GM23338 (cell line): ENCODE data around the gene IL4I1. TPM values are rescaled to one million over a fixed set of nuclear protein-coding genes. Genes with fewer than 3 reads are reported as not detected.

ENCODE experiments used
- ATAC-seq: fragments of 200-7000 bp; cut with Tn5 transposase; 3 replicates; pipeline ENCODE4 v1.9.1; 2020
- DNase-seq: peaks from one replicate; pipeline ENCODE4 v3.0.0-alpha.2; 2015; ENCODE audit warnings: low spot score
- H2AFZ ChIP-seq: fragments of 200-600 bp; sonication (generic); 2 replicates; pipeline ENCODE4 v1.8.0; 2016; ENCODE audit warnings: antibody characterized with exemption, mild to moderate bottlenecking, moderate library complexity
- H3F3A ChIP-seq: fragments of 200-600 bp; sonication (generic); replicated peaks from 2 replicates; pipeline ENCODE4 v1.8.0; 2017; ENCODE audit warnings: antibody characterized with exemption, mixed run types, low read depth
- H3K27ac ChIP-seq: fragments of 200-600 bp; sonication (generic); 2 replicates; pipeline ENCODE4 v1.6.1; 2016; ENCODE audit warnings: low read depth
- H3K27me3 ChIP-seq: fragments of 200-600 bp; sonication (generic); 2 replicates; pipeline ENCODE4 v1.8.0; 2016; ENCODE audit warnings: mild to moderate bottlenecking, mixed run types, moderate library complexity; ENCODE audit not compliant: insufficient read depth
- H3K36me3 ChIP-seq: fragments of 200-600 bp; sonication (generic); 2 replicates; pipeline ENCODE4 v1.8.0; 2016; ENCODE audit warnings: mild to moderate bottlenecking; ENCODE audit not compliant: insufficient read depth
- H3K4me1 ChIP-seq: fragments of 200-600 bp; sonication (generic); 2 replicates; pipeline ENCODE4 v1.8.0; 2016; ENCODE audit warnings: mild to moderate bottlenecking, moderate library complexity; ENCODE audit not compliant: insufficient read depth
- H3K4me2 ChIP-seq: fragments of 200-600 bp; sonication (generic); 2 replicates; pipeline ENCODE4 v1.7.1; 2017; ENCODE audit warnings: mixed run types
- H3K4me3 ChIP-seq: fragments of 200-600 bp; sonication (generic); 2 replicates; pipeline ENCODE4 v1.6.1; 2016; ENCODE audit warnings: mixed run types
- H3K79me2 ChIP-seq: fragments of 200-600 bp; sonication (generic); replicated peaks from 2 replicates; pipeline ENCODE4 v1.8.0; 2017; ENCODE audit warnings: mild to moderate bottlenecking; ENCODE audit not compliant: insufficient read depth
- H3K9me2 ChIP-seq: fragments of 200-600 bp; sonication (generic); 2 replicates; pipeline ENCODE4 v1.8.0; 2017; ENCODE audit not compliant: insufficient read depth
- H4K20me1 ChIP-seq: fragments of 200-600 bp; sonication (generic); replicated peaks from 2 replicates; pipeline ENCODE4 v1.8.0; 2017; ENCODE audit warnings: mild to moderate bottlenecking; ENCODE audit not compliant: insufficient read depth
- H3K27ac Mint-ChIP-seq: 2 replicates; pipeline ENCODE4 v1.8.0; 2020; ENCODE audit warnings: inconsistent platforms, mild to moderate bottlenecking, moderate library complexity, mixed read lengths
- H3K27me3 Mint-ChIP-seq: 3 replicates; pipeline ENCODE4 v1.8.0; 2022; ENCODE audit warnings: low read depth, mild to moderate bottlenecking, moderate library complexity, mixed read lengths, inconsistent platforms; ENCODE audit not compliant: insufficient read depth, poor library complexity
- H3K36me3 Mint-ChIP-seq: 3 replicates; pipeline ENCODE4 v1.8.0; 2021; ENCODE audit warnings: low read depth, mild to moderate bottlenecking, inconsistent platforms, moderate library complexity, mixed read lengths
- H3K4me1 Mint-ChIP-seq: 3 replicates; pipeline ENCODE4 v1.8.0; 2020; ENCODE audit warnings: mild to moderate bottlenecking, inconsistent platforms, mixed read lengths
- H3K4me3 Mint-ChIP-seq: 3 replicates; pipeline ENCODE4 v1.8.0; 2021; ENCODE audit warnings: moderate library complexity, mild to moderate bottlenecking, inconsistent platforms, mixed read lengths
- H3K9me3 Mint-ChIP-seq: 3 replicates; pipeline ENCODE4 v1.8.0; 2020; ENCODE audit warnings: moderate library complexity, mild to moderate bottlenecking, inconsistent platforms, mixed read lengths
- CREB1 ChIP-seq: fragments of 250-450 bp; sonication (Bioruptor Pico); IDR thresholded peaks from 2 replicates; pipeline ENCODE4 v1.5.0; 2020; ENCODE audit warnings: low read depth, mild to moderate bottlenecking, moderate library complexity
- EZH2 ChIP-seq: fragments of 200-600 bp; sonication (generic); IDR thresholded peaks from one replicate; pipeline ENCODE4 v1.8.0; 2017; ENCODE audit warnings: antibody characterized with exemption, mild to moderate bottlenecking, low read depth; ENCODE audit not compliant: unreplicated experiment
- EZH2phosphoT487 ChIP-seq: fragments of 200-600 bp; sonication (generic); IDR thresholded peaks from one replicate; pipeline ENCODE4 v1.8.1; 2018; ENCODE audit warnings: antibody characterized with exemption; ENCODE audit not compliant: unreplicated experiment
- JUNB ChIP-seq: IDR thresholded peaks from one replicate; pipeline ENCODE4 v1.6.1; 2016; ENCODE audit warnings: antibody characterized with exemption; ENCODE audit not compliant: unreplicated experiment
- NANOG ChIP-seq: IDR thresholded peaks from 2 replicates; pipeline ENCODE4 v1.6.1; 2016; ENCODE audit warnings: antibody characterized with exemption, borderline replicate concordance
- POLR2AphosphoS5 ChIP-seq: IDR thresholded peaks from 2 replicates; pipeline ENCODE4 v1.6.1; 2016; ENCODE audit warnings: antibody characterized with exemption, low read depth
- STAT1 ChIP-seq: IDR thresholded peaks from one replicate; pipeline ENCODE4 v1.6.1; 2016; ENCODE audit warnings: antibody characterized with exemption; ENCODE audit not compliant: unreplicated experiment
- ZNF114 ChIP-seq: fragments of 250-450 bp; sonication (Bioruptor Pico); IDR thresholded peaks from 2 replicates; pipeline ENCODE4 v1.5.0; 2020; ENCODE audit warnings: mild to moderate bottlenecking, moderate library complexity
- ZNF331 ChIP-seq: fragments of 250-450 bp; sonication (Bioruptor Pico); IDR thresholded peaks from 2 replicates; pipeline ENCODE4 v1.5.0; 2020; ENCODE audit warnings: low read depth, mild to moderate bottlenecking, moderate library complexity
- polyA plus RNA-seq: library from polyadenylated mRNA; unstranded; fragments of >200 nt; fragmentation: Nextera tagmentation; extraction: Ambion mirVana; gene quantifications from 2 replicates; pipeline ENCODE4 v1.2.1, GENCODE V29; 2016
- total RNA-seq: library from RNA; depleted of rRNA; stranded (reverse); fragments of >200 nt; shearing (Covaris generic); gene quantifications from 2 replicates; pipeline ENCODE4 v1.2.3, GENCODE V29; 2014
- TF ChIP-seq, protein P1 (sequence below): IDR thresholded peaks from 2 replicates; pipeline ENCODE4 v1.6.1; 2016; ENCODE audit warnings: antibody characterized with exemption
- TF ChIP-seq, protein P2 (sequence below), 2 experiments: fragments of 200-600 bp in 1 of 2; sonication (generic) in 1 of 2; conservative IDR thresholded peaks; 2 replicates each; pipeline versions ENCODE4 v1.5.1 to v1.6.1; 2016 to 2017; ENCODE audit warnings: antibody characterized with exemption in 2 of 2, low read depth in 2 of 2, mild to moderate bottlenecking in 2 of 2, moderate library complexity in 1 of 2
- TF ChIP-seq, protein P3 (sequence below): fragments of 250-450 bp; sonication (Bioruptor Pico); IDR thresholded peaks from 2 replicates; pipeline ENCODE4 v1.5.0; 2020; ENCODE audit warnings: mild to moderate bottlenecking, moderate library complexity
- TF ChIP-seq, protein P4 (sequence below): IDR thresholded peaks from one replicate; pipeline ENCODE4 v1.6.1; 2018; ENCODE audit warnings: antibody characterized with exemption; ENCODE audit not compliant: unreplicated experiment

Gene IL4I1
- total and polyA plus RNA-seq, 2 experiments from 2014 or later = 0.60 to 0.69 TPM

DNA sequence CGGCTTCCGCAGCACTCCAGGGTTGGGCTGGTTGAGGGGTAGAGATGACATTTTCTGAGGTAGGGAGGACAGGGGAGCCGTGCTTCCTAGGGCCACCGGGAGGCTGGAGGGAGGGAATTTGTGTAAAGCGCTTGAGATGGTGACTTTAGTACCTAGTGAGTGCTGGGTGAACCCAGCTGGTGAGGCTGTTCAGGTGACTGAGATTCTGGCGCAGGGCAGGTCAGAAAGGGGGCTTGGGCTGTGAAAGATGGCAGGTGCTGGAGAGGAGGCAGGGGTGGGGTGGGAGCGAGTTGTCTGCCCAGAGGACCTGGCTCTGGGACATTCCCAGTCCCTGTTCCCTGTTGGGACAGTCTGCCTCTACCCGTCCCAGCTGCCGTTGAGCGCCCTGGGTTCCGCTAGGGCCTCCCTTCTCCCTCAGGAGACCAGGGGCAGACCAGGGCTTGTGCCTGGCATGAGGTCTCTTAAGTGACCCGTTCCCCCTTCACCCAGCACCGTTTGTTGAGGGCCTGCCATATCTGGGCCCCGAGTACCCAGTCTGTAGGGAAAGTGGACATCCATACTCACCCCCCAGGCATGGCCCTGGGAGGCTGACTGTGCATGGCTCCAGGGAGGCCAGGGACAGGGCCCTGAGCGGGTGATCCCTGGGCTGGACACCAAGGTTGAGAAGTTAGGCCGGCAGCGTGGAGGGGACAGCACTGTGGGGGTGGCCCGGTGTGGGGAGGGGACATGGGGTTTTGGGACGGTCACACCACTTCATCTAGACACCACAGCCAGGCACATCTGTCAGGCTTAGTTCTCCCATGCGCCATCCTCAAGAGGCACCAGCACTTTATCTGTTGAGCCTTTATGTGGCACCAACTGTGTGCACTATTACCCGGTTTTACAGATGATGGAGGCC, 40.8 kb downstream of the IL4I1 start:
- Histone ChIP-seq H3K4me2 (no peak overlapping the region), H2AFZ (no peak overlapping the region), H4K20me1 (peaks cover 23% of the 10 kb centered on the region), H3K79me2 (peaks cover 24% of the 10 kb centered on the region), H3K27me3 (no peaks in the 10 kb centered on the region), H3K9me2 (no peaks in the 10 kb centered on the region), H3K4me3 (no peak overlapping the region), H3K36me3 (no peaks in the 10 kb centered on the region; the same call in 1 of the 2 replicates), H3F3A (peaks cover 61% of the 10 kb centered on the region), H3K27ac (no peak overlapping the region), H3K4me1 (peaks cover 16% of the 10 kb centered on the region)
- no peak overlapping the region; the same call in 2 of the 3 replicates for H3K4me3 Mint-ChIP-seq
- H3K27me3 Mint-ChIP-seq = peaks cover 51% of the 10 kb centered on the region
- DNase-seq (no peak), ATAC-seq (no peak)
- no peak overlapping the region for H3K27ac Mint-ChIP-seq
- peaks cover 69% of the 10 kb centered on the region for H3K36me3 Mint-ChIP-seq
- H3K4me1 Mint-ChIP-seq = peaks cover 19% of the 10 kb centered on the region
- TF ChIP-seq, protein P1, sequence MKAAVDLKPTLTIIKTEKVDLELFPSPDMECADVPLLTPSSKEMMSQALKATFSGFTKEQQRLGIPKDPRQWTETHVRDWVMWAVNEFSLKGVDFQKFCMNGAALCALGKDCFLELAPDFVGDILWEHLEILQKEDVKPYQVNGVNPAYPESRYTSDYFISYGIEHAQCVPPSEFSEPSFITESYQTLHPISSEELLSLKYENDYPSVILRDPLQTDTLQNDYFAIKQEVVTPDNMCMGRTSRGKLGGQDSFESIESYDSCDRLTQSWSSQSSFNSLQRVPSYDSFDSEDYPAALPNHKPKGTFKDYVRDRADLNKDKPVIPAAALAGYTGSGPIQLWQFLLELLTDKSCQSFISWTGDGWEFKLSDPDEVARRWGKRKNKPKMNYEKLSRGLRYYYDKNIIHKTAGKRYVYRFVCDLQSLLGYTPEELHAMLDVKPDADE = no peak
- TF ChIP-seq CREB1 (CRISPR knock-in tag) (no peak), ZNF331 (CRISPR knock-in tag) (no peak), NANOG (no peak), STAT1 (no peak), POLR2AphosphoS5 (no peak; the same call in 1 of the 2 replicates), EZH2 (no peak), ZNF114 (CRISPR knock-in tag) (no peak), JUNB (no peak), EZH2phosphoT487 (no peak)
- TF ChIP-seq, protein P2, sequence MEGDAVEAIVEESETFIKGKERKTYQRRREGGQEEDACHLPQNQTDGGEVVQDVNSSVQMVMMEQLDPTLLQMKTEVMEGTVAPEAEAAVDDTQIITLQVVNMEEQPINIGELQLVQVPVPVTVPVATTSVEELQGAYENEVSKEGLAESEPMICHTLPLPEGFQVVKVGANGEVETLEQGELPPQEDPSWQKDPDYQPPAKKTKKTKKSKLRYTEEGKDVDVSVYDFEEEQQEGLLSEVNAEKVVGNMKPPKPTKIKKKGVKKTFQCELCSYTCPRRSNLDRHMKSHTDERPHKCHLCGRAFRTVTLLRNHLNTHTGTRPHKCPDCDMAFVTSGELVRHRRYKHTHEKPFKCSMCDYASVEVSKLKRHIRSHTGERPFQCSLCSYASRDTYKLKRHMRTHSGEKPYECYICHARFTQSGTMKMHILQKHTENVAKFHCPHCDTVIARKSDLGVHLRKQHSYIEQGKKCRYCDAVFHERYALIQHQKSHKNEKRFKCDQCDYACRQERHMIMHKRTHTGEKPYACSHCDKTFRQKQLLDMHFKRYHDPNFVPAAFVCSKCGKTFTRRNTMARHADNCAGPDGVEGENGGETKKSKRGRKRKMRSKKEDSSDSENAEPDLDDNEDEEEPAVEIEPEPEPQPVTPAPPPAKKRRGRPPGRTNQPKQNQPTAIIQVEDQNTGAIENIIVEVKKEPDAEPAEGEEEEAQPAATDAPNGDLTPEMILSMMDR (conservative IDR thresholded peaks at IDR 0.05; ENCODE audit: low read depth in 2 of 2) = no peak
- TF ChIP-seq, protein P3, sequence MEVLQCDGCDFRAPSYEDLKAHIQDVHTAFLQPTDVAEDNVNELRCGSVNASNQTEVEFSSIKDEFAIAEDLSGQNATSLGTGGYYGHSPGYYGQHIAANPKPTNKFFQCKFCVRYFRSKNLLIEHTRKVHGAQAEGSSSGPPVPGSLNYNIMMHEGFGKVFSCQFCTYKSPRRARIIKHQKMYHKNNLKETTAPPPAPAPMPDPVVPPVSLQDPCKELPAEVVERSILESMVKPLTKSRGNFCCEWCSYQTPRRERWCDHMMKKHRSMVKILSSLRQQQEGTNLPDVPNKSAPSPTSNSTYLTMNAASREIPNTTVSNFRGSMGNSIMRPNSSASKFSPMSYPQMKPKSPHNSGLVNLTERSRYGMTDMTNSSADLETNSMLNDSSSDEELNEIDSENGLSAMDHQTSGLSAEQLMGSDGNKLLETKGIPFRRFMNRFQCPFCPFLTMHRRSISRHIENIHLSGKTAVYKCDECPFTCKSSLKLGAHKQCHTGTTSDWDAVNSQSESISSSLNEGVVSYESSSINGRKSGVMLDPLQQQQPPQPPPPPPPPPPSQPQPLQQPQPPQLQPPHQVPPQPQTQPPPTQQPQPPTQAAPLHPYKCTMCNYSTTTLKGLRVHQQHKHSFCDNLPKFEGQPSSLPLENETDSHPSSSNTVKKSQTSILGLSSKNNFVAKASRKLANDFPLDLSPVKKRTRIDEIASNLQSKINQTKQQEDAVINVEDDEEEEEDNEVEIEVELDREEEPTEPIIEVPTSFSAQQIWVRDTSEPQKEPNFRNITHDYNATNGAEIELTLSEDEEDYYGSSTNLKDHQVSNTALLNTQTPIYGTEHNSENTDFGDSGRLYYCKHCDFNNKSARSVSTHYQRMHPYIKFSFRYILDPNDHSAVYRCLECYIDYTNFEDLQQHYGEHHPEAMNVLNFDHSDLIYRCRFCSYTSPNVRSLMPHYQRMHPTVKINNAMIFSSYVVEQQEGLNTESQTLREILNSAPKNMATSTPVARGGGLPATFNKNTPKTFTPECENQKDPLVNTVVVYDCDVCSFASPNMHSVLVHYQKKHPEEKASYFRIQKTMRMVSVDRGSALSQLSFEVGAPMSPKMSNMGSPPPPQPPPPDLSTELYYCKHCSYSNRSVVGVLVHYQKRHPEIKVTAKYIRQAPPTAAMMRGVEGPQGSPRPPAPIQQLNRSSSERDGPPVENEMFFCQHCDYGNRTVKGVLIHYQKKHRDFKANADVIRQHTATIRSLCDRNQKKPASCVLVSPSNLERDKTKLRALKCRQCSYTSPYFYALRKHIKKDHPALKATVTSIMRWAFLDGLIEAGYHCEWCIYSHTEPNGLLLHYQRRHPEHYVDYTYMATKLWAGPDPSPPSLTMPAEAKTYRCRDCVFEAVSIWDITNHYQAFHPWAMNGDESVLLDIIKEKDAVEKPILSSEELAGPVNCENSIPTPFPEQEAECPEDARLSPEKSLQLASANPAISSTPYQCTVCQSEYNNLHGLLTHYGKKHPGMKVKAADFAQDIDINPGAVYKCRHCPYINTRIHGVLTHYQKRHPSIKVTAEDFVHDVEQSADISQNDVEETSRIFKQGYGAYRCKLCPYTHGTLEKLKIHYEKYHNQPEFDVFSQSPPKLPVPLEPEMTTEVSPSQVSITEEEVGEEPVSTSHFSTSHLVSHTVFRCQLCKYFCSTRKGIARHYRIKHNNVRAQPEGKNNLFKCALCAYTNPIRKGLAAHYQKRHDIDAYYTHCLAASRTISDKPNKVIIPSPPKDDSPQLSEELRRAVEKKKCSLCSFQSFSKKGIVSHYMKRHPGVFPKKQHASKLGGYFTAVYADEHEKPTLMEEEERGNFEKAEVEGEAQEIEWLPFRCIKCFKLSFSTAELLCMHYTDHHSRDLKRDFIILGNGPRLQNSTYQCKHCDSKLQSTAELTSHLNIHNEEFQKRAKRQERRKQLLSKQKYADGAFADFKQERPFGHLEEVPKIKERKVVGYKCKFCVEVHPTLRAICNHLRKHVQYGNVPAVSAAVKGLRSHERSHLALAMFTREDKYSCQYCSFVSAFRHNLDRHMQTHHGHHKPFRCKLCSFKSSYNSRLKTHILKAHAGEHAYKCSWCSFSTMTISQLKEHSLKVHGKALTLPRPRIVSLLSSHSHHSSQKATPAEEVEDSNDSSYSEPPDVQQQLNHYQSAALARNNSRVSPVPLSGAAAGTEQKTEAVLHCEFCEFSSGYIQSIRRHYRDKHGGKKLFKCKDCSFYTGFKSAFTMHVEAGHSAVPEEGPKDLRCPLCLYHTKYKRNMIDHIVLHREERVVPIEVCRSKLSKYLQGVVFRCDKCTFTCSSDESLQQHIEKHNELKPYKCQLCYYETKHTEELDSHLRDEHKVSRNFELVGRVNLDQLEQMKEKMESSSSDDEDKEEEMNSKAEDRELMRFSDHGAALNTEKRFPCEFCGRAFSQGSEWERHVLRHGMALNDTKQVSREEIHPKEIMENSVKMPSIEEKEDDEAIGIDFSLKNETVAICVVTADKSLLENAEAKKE (CRISPR knock-in tag) = no peak
- TF ChIP-seq, protein P4, sequence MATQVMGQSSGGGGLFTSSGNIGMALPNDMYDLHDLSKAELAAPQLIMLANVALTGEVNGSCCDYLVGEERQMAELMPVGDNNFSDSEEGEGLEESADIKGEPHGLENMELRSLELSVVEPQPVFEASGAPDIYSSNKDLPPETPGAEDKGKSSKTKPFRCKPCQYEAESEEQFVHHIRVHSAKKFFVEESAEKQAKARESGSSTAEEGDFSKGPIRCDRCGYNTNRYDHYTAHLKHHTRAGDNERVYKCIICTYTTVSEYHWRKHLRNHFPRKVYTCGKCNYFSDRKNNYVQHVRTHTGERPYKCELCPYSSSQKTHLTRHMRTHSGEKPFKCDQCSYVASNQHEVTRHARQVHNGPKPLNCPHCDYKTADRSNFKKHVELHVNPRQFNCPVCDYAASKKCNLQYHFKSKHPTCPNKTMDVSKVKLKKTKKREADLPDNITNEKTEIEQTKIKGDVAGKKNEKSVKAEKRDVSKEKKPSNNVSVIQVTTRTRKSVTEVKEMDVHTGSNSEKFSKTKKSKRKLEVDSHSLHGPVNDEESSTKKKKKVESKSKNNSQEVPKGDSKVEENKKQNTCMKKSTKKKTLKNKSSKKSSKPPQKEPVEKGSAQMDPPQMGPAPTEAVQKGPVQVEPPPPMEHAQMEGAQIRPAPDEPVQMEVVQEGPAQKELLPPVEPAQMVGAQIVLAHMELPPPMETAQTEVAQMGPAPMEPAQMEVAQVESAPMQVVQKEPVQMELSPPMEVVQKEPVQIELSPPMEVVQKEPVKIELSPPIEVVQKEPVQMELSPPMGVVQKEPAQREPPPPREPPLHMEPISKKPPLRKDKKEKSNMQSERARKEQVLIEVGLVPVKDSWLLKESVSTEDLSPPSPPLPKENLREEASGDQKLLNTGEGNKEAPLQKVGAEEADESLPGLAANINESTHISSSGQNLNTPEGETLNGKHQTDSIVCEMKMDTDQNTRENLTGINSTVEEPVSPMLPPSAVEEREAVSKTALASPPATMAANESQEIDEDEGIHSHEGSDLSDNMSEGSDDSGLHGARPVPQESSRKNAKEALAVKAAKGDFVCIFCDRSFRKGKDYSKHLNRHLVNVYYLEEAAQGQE = no peak
- peaks cover 4% of the 10 kb centered on the region; the same call in 2 of the 3 replicates for H3K9me3 Mint-ChIP-seq
